Gastroesophageal sphincter (tissue), 3 donors: ENCODE data around the gene PTPRE.
A peak's percentile ranks its signal among the peaks of the same experiment; 100 is the strongest.

Source experiments
- EP300 ChIP-seq: sonication (generic); formaldehyde crosslinking; IDR thresholded peaks from one replicate; pipeline ENCODE4 v1.6.1; 2017; ENCODE audit warnings: antibody characterized with exemption, mild to moderate bottlenecking
- POLR2AphosphoS5 ChIP-seq: sonication (generic); formaldehyde crosslinking; IDR thresholded peaks from one replicate; pipeline ENCODE4 v1.6.1; 2017; ENCODE audit warnings: antibody characterized with exemption
- TF ChIP-seq, protein P1 (sequence below), 4 experiments: fragments of 200-600 bp in 2 of 4; fragments of 450-650 bp in 2 of 4; sonication (generic) in 1 of 4; IDR thresholded peaks; one replicate each; pipeline ENCODE4 v1.5.1; 2017 to 2019; ENCODE audit warnings: antibody characterized with exemption in 4 of 4, mild to moderate bottlenecking in 2 of 4, moderate library complexity in 2 of 4

DNA sequence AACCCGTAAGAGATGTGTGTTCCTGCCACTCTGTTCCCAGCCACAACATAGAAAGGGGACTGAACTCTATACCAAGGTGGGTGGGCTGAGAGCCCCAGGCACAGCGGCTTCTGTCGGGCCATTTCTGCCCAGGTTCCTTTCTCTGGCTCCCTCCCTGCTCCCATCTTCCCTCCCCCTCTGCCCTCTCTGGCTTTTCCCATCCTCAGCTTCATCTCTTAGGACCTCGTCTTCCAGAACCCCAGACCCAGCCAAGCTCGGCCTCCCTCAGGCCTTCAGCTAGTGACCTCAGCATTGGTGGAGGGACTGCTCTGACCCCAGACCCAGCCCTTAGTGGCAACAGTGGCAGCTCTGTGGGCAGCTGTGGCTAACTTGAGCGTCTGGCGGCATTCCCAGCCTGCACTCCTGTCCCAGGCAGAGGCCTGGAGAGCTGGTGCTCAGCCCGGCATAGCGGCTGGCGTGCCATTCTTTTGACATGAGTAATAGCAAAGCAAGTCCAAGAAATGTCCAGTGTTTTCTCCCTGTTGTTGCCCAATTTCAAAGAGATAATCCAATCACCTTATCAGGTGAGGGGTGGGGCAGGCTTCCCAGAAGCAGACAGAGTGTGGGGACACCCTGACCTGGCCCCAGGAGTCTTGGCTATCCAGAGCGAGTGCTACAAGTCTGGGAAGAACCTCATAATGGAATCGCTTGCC lies 15.9 kb downstream of the PTPRE start:
- TF ChIP-seq, protein P1, sequence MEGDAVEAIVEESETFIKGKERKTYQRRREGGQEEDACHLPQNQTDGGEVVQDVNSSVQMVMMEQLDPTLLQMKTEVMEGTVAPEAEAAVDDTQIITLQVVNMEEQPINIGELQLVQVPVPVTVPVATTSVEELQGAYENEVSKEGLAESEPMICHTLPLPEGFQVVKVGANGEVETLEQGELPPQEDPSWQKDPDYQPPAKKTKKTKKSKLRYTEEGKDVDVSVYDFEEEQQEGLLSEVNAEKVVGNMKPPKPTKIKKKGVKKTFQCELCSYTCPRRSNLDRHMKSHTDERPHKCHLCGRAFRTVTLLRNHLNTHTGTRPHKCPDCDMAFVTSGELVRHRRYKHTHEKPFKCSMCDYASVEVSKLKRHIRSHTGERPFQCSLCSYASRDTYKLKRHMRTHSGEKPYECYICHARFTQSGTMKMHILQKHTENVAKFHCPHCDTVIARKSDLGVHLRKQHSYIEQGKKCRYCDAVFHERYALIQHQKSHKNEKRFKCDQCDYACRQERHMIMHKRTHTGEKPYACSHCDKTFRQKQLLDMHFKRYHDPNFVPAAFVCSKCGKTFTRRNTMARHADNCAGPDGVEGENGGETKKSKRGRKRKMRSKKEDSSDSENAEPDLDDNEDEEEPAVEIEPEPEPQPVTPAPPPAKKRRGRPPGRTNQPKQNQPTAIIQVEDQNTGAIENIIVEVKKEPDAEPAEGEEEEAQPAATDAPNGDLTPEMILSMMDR (IDR thresholded peaks at IDR 0.05), result no peak
- no peak for TF ChIP-seq EP300
- peak; percentile 22 for TF ChIP-seq POLR2AphosphoS5
